Measurements from ENCODE around the gene KAZN.
"Not testable (repeated sequence)": the region's sequence is repeated elsewhere in the genome, so short reads cannot be mapped to it uniquely, and the experiment has no call there.

Gene KAZN

GRCh38 chr1:15134285-15134684, 535.8 kb downstream of the KAZN start:
- DNase-seq, result no peak

DNA sequence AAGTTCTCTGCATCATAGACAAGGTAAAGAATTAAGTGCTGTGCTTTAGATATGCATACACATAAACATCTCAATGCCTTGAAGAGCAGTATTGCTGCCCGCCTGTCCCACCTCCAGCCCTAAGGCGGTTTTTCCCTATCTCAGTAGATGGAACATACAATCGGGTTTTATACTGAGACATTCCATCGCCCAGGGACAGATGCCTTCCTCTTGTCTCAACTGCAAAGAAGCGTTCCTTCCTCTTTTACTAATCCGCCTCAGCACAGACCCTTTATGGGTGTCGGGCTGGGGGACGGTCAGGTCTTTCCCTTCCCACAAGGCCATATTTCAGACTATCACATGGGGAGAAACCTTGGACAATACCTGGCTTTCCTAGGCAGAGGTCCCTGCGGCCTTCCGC, 537.1 kb downstream of the KAZN start:
- DNase-seq, result not testable (repeated sequence)

- DNase-seq, result no peak
These were observed 539.3 kb downstream of the KAZN start for GRCh38 chr1:15137809-15138208.

GRCh38 chr1:15139654-15140350, 541.3 kb downstream of the KAZN start:
- no peak for DNase-seq

DNA sequence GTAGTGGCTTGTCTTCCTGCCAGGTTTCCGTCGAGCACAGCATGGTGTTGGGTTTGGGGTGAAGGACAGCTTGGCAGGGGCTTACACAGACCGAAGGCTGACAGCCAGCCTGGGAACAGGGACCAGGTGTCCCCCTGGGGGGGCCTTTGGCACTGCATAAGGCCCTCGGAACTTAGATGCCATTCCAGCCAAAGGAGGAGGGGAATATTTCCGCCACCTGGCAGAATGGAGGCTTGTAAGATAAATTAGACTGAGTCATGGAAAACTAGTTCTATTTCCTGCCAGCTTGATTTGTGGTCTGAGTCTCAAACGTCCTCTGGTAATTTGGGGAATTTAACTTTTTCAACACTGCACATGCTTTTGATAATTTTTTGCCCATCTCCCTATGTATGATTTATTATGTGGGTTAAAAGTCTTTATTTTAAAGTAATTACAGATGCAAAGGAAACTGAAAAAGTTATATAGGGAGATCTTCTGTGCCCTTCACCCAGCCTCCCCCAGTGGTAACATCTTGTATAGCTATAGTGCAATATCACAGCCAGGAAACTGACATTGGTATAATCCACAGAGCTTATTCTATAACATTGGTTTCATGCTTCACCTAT, 543.6 kb downstream of the KAZN start:
- no peak for DNase-seq

GRCh38 chr1:15145327-15145726, 546.8 kb downstream of the KAZN start:
- no peak for DNase-seq

DNA sequence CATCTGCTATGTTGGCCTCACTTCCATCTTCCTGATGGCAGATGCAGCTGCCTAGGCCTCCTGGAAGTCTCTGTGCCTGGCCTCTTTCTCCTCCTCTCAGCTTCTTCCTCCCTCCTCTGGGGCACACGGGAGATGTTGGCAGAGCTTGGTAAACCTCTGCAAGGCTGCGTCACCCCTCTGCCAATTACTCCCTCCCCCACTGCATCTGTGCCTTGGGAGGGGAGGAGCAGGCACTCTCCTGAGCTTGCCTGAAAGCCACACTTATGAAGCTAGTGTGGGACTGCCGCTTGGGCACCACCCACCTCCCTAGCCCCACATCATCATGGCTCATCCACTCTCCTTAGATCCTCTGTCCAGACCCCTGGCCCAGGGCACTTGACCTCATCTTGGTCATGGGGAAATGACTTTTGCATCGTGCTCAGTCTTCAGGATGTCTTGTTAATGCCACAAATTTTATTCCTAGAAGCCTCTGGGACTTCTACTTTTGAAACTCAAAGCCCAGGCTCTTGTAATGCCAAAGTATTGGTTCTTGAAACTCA, 547.7 kb downstream of the KAZN start:
- no peak for DNase-seq

- no peak for DNase-seq
These were observed 548.5 kb downstream of the KAZN start for GRCh38 chr1:15146971-15147376.

DNA sequence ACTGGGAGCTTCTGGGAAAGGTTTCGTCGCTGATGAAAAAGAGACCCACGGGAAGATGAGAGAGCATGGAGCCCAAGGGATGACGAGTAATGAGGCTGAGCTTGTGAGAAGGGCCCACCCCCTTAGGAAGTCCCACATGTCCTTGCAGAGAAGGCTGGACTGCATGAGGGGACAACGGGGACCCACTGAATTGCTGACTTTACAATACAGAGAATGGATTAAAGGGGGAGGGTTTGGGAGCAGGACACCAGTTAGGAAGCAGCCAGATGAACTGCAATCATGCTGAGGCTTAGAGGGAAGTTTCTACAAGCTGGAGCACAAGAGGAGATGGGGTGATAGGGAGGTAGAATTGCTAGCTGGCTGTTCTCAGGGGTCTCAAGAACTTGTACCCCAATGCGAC, 549.5 kb downstream of the KAZN start:
- DNase-seq, result no peak

DNA sequence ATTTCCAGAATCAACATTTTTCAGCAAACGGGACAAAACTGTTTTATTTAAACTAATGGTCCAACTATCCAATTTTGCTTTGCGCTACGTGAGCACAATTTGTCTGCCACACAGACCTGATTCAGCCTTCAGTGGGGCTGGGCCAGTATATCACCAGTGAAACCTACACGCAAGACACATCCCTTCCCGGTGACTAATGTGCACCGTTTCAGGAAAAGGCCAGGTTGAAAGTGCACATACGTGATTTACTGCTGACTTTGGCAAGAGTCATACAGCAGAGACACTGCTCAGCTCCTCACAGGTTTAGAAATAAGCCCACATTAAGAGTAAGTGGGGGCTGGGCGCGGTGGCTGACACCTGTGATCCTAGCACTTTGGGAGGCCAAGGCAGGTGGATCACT, 550.0 kb downstream of the KAZN start:
- DNase-seq, result no peak

GRCh38 chr1:15148941-15149340, 550.5 kb downstream of the KAZN start:
- no peak for DNase-seq

DNA sequence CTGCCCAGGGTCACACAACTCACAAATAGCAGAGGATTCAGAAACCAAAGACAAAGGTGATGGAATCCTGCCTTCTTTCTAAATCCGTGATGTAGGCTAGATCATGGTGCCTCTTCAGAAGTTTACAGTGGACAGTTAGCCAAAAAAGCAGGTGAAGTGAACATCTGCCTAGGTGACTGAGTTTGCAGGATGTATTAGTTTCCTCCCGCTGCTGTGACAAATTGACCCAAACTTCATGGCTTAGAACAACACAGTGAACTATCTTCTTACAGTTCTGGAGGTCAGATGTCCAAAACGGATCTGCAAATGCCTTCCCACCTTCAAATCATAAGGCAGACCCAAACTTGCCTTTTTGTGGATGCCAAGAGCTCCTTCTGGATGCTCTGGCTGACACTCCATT, 551.9 kb downstream of the KAZN start:
- no peak for DNase-seq

- DNase-seq, result no peak
These were observed 552.9 kb downstream of the KAZN start for GRCh38 chr1:15151377-15151806.

GRCh38 chr1:15151871-15152270, 553.4 kb downstream of the KAZN start:
- DNase-seq, result no peak

DNA sequence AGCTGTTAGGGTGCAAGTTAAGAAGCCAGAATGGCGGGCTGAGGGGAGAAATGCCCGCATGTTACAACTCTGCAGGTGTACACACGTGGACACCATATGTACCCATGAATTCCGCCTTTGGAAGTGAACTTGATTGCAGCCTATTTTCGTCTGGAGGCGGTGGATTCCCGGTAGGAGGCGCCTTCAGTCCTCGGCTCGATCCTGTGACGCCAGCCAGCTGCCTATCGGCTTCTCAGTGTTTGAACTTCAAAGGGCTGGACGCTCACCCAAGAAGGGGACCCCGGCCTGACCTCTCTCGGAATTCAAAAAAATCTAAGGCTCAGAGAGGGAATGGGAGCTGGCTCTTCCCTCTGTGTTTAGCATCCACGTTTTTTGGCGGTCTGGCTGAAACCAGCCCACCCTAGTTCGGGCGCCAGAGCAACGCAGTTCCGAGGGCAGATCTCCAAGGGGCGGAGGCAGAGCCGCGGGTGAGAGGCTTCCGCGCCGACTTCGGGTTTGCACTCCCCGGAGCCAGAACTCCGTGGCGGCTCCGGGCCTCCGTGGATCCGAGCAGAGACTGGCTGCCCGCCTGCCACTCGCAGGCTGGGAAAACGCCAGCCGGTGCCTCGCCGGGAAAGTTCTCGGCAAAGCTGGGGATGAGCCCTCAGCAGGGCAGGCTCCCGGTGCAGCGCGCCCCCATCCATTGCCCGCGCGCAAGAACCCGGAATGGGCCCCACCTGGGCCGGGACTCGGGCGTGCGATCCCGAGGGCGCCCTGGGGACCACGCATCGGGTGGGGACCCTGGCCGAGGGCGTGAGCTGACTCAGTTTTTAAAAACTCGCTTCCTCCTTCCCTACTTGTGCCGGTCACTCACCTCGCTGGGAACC, 554.1 kb downstream of the KAZN start:
- peak; percentile 60 for DNase-seq

DNA sequence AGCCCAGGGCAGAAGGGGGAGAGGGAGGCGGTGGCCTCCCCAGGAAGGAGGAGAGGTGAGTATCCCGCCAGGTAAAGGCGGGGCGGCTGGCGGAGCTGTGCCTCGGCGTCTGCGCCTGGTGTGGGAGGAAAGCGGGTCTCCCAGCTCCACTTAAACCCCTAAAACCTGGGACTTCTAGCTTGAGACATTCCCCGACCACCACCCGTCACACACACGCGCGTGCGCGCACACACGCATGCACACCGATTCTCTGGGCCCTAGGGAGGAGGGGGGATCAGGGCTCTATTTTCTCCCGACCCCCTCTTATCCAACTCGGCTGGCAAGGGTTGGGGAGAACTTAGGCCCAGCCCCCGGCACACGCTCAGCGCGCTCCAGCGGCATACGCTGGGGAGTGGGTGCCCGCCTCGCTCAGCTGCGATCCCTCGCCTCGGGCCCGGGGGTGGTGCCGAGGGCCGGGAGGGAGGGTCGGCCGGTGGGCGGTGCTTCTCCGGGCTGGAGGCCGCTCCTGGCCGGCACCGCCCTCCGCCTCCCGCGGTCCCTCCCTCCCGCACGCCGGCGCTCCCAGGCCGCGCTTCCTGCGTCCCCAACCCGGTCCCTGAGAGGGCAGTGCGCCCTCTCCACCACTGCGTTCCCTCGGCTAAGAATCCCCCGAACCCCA, 554.8 kb downstream of the KAZN start, which contains the start of gene TMEM51:
Gene TMEM51 (plus strand): TSS at position 564 of the 658 bp plus-strand sequence. CDS start 61,341 bp downstream, outside the sequence.
- peak; percentile 51 for DNase-seq

DNA sequence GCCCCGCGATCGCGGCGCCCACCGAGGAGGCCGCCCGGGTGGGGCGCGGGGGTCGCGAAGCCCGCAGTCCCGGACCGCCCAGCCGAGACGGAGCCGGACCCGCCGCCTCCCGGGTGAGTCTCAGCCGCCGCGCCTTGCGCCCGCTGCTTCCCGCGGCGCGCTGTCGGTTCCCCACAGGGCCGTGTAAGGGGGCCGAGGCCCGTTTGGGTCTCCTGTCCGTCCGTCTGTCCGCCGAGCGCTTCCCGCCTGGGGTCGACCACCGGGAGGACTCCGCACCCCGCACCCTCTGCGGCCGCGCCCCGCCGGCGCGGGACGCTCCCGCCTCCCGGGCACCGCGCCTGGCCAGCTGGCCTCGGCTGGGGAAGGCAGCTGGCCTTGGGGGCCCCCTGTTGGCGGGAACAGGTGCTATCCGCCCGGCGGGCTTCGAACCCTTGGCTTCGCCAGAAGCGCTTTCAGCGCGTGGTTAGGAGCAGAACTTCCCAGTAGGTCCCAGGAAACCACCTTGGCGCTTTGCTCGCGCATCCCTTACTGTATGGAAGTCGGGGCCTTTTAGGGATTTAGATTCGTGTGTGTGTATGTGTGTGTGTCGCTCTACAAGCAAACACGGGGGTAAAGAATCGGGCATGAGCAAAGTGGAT, 555.5 kb downstream of the KAZN start:
- DNase-seq, result peak; percentile 23

DNA sequence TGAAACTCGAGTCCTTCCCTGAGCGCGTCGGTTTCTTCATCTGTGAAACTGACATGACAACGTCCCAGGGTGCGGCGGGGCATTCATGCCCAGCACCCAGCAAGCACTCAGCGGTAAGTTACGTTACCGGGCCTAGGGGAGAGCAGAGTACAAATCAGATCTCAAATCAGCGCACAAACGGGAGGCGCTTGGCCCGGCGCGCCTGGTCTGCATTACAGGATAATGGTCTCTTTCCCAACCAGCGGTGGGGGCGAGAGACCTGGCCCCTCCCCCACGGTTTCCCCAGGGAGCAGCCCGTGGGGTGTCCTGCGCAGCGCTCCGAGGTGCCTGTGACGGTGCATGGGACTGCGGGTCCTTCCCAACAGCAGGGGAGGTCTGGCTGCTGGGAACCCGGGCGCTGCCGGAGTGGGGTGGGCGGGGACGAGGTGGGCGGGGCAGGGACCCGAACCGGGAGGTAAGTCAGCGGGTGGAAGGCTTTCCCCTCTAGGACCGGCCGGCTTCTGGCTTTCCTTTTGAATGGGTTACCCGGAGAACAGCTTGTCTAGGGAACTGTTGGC, 556.1 kb downstream of the KAZN start:
- DNase-seq, result no peak

- no peak for DNase-seq
These were observed 556.7 kb downstream of the KAZN start for GRCh38 chr1:15155191-15155590.

- no peak for DNase-seq
These were observed 557.6 kb downstream of the KAZN start for GRCh38 chr1:15155888-15156741.

DNA sequence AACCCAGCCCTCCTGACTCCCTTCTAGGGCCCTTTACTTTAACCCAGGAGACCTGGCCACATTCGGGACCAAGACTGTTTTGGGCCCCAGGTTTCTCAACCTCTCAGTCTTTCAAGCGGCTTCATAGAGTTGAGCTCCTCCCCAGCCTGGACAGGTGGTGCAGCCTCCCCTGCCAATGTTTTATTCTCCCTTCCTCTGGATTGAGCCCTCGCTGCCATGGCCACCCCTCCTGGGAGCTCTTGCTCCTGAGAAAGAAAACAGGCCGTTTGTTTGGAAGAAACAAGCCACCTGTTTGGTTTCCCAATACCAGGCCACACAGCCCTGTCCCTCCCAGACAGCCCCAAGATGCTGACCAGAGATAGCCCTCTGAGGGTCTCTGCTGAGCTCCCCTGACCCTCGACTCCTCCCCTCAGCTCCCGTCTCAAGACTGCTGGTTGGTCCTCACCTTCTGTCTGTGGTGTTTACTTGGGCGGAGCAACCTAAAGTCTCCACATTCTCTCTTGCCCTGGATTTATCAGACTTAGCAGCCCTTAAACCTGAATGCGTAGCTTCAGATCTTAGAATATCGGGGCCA, 558.4 kb downstream of the KAZN start:
- no peak for DNase-seq
